Right atrium auricular region (tissue), 2 donors: ENCODE results near the gene SCAMP2. TPM values are rescaled to one million over a fixed set of nuclear protein-coding genes. Genes with fewer than 3 reads are reported as not detected.

Experiments
- DNase-seq: peaks from one replicate; pipeline ENCODE4 v3.0.0-alpha.2; 2019; ENCODE audit warnings: low spot score
- H3K27ac ChIP-seq, 2 donors: fragments of 200-600 bp; sonication (generic); 1 replicate in 1 of 2; 2 replicates in 1 of 2; pipeline ENCODE4 v1.5.1; 2016 to 2019
- H3K27me3 ChIP-seq, 2 donors: fragments of 200-600 bp; sonication (generic); one replicate each; pipeline versions ENCODE4 v1.5.1 to v1.6.0; 2017 to 2019
- H3K36me3 ChIP-seq: fragments of 200-600 bp; sonication (generic); one replicate; pipeline ENCODE4 v1.5.1; 2016
- H3K4me1 ChIP-seq, 2 donors: fragments of 200-600 bp; sonication (generic); one replicate each; pipeline versions ENCODE4 v1.5.1 to v1.6.0; 2017 to 2019
- H3K4me3 ChIP-seq, 2 donors: fragments of 200-600 bp; sonication (generic); 1 replicate in 1 of 2; 2 replicates in 1 of 2; pipeline ENCODE4 v1.5.1; 2017 to 2019; ENCODE audit warnings: mild to moderate bottlenecking in 1 of 2, moderate library complexity in 1 of 2
- H3K9me3 ChIP-seq, 2 donors: fragments of 200-600 bp; sonication (generic); one replicate each; pipeline ENCODE4 v1.5.1; 2019
- total RNA-seq, 2 donors: library from RNA; depleted of rRNA; stranded (reverse); fragments of >200 nt; gene quantifications; one replicate each; pipeline ENCODE4 v1.1.0, GENCODE V29; 2016
- TF ChIP-seq, protein P1 (sequence below), 2 donors: fragments of 200-600 bp; sonication (generic); IDR thresholded peaks; one replicate each; pipeline ENCODE4 v1.5.1; 2019; ENCODE audit warnings: antibody characterized with exemption in 2 of 2

Gene SCAMP2
- total RNA-seq, 2 donors from 2014 or later = 72.3 to 80.9 TPM

GRCh38 chr15:74808840-74809229, 64.3 kb downstream of the SCAMP2 start:
- Histone ChIP-seq H3K36me3 (no peaks in the 10 kb centered on the region), H3K27me3 (no peaks in the 10 kb centered on the region), H3K4me3 (no peak overlapping the region), H3K4me1 (peaks cover 0 to 10% of the 10 kb centered on the region in 2 donors), H3K9me3 (no peaks in the 10 kb centered on the region), H3K27ac (peak overlapping the region in 1 of 2 donors; percentile 18)
- TF ChIP-seq, protein P1, sequence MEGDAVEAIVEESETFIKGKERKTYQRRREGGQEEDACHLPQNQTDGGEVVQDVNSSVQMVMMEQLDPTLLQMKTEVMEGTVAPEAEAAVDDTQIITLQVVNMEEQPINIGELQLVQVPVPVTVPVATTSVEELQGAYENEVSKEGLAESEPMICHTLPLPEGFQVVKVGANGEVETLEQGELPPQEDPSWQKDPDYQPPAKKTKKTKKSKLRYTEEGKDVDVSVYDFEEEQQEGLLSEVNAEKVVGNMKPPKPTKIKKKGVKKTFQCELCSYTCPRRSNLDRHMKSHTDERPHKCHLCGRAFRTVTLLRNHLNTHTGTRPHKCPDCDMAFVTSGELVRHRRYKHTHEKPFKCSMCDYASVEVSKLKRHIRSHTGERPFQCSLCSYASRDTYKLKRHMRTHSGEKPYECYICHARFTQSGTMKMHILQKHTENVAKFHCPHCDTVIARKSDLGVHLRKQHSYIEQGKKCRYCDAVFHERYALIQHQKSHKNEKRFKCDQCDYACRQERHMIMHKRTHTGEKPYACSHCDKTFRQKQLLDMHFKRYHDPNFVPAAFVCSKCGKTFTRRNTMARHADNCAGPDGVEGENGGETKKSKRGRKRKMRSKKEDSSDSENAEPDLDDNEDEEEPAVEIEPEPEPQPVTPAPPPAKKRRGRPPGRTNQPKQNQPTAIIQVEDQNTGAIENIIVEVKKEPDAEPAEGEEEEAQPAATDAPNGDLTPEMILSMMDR (IDR thresholded peaks at IDR 0.05) = no peak
- no peak for DNase-seq

- no peaks in the 10 kb centered on the region for H3K9me3 ChIP-seq
- no peak for DNase-seq
- no peaks in the 10 kb centered on the region for H3K27me3 ChIP-seq
- TF ChIP-seq, protein P1 (IDR thresholded peaks at IDR 0.05) = no peak
- H3K4me1 ChIP-seq = peaks cover 0 to 10% of the 10 kb centered on the region in 2 donors
- no peaks in the 10 kb centered on the region for H3K36me3 ChIP-seq
- H3K4me3 ChIP-seq = no peak overlapping the region
- peak overlapping the region; percentile 19 to 50 for H3K27ac ChIP-seq
Measured at GRCh38 chr15:74808078-74808839, 64.9 kb downstream of the SCAMP2 start.

GRCh38 chr15:74807282-74807681, 65.9 kb downstream of the SCAMP2 start:
- Histone ChIP-seq H3K4me1 (peaks cover 0 to 10% of the 10 kb centered on the region in 2 donors), H3K27ac (peak overlapping the region; percentile 19 to 50), H3K36me3 (peaks cover 9% of the 10 kb centered on the region), H3K4me3 (no peak overlapping the region), H3K9me3 (no peaks in the 10 kb centered on the region), H3K27me3 (no peaks in the 10 kb centered on the region)
- no peak for DNase-seq
- TF ChIP-seq, protein P1 (IDR thresholded peaks at IDR 0.05) = no peak

- Histone ChIP-seq H3K27me3 (no peaks in the 10 kb centered on the region), H3K4me1 (peaks cover 0 to 20% of the 10 kb centered on the region in 2 donors), H3K9me3 (no peaks in the 10 kb centered on the region), H3K36me3 (peaks cover 27% of the 10 kb centered on the region), H3K27ac (peak overlapping the region; percentile 34 to 48), H3K4me3 (no peak overlapping the region)
- TF ChIP-seq, protein P1 (IDR thresholded peaks at IDR 0.05) = no peak
- DNase-seq = no peak
Measured at GRCh38 chr15:74804935-74805334, 68.2 kb downstream of the SCAMP2 start.

DNA sequence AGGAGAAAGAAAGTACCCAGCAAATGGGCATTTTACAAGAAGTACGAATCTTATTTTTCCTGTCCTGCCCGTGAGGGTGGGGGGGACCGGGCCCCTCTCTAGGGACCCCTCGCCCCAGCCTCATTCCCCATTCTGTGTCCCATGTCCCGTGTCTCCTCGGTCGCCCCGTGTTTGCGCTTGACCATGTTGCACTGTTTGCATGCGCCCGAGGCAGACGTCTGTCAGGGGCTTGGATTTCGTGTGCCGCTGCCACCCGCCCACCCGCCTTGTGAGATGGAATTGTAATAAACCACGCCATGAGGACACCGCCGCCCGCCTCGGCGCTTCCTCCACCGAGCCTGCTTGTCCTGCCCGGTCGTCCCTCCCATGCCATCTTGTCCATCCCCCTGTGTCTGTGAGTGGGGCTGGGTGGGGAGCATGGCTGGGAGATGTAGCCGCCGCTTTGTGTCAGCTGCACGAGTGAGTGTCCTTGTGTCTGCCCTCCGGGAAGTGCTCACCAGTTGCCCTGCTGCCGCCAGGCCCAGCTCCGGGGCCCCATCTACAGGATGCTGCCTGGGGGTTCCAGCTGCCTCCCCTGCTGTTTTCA, 70.2 kb downstream of the SCAMP2 start:
- H3K4me1 ChIP-seq = peaks cover 0 to 32% of the 10 kb centered on the region in 2 donors
- H3K27me3 ChIP-seq = no peaks in the 10 kb centered on the region
- H3K9me3 ChIP-seq = no peaks in the 10 kb centered on the region
- H3K27ac ChIP-seq = no peak overlapping the region
- TF ChIP-seq, protein P1 (IDR thresholded peaks at IDR 0.05) = no peak
- no peak for DNase-seq
- peaks cover 39% of the 10 kb centered on the region for H3K36me3 ChIP-seq
- H3K4me3 ChIP-seq = no peak overlapping the region
